Measurements from ENCODE around the gene BAIAP2.
"Not testable (repeated sequence)": the region's sequence is repeated elsewhere in the genome, so short reads cannot be mapped to it uniquely, and the experiment has no call there.

BAIAP2 gene

GRCh38 chr17:81000631-81001357 is 34.2 kb upstream of the BAIAP2 start:
- DNase-seq = no peak

- no peak for DNase-seq
Measured at GRCh38 chr17:81002013-81002384, 33.0 kb upstream of the BAIAP2 start.

GRCh38 chr17:81002409-81003361 is 32.3 kb upstream of the BAIAP2 start:
- no peak for DNase-seq

GRCh38 chr17:81003711-81004475 is 31.1 kb upstream of the BAIAP2 start:
- DNase-seq = no peak

- no peak for DNase-seq
Measured at GRCh38 chr17:81006891-81007290, 28.1 kb upstream of the BAIAP2 start.

GRCh38 chr17:81008140-81008539 is 26.8 kb upstream of the BAIAP2 start:
- DNase-seq = no peak

GRCh38 chr17:81009136-81009535 is 25.8 kb upstream of the BAIAP2 start:
- no peak for DNase-seq

GRCh38 chr17:81010935-81011334 is 24.0 kb upstream of the BAIAP2 start:
- no peak for DNase-seq

GRCh38 chr17:81011951-81012350 is 23.0 kb upstream of the BAIAP2 start:
- no peak for DNase-seq

- no peak for DNase-seq
Measured at GRCh38 chr17:81012574-81013447, 22.1 kb upstream of the BAIAP2 start.

GRCh38 chr17:81013642-81014041 is 21.3 kb upstream of the BAIAP2 start:
- no peak for DNase-seq

GRCh38 chr17:81015136-81015535 is 19.8 kb upstream of the BAIAP2 start:
- DNase-seq = no peak

- no peak for DNase-seq
Measured at GRCh38 chr17:81016575-81016974, 18.4 kb upstream of the BAIAP2 start.

GRCh38 chr17:81017330-81017729 is 17.6 kb upstream of the BAIAP2 start:
- DNase-seq = not testable (repeated sequence)

GRCh38 chr17:81018044-81018802 is 16.7 kb upstream of the BAIAP2 start:
- no peak for DNase-seq

- no peak for DNase-seq
Measured at GRCh38 chr17:81019563-81020442, 15.1 kb upstream of the BAIAP2 start.

GRCh38 chr17:81020443-81020766 is 14.5 kb upstream of the BAIAP2 start:
- no peak for DNase-seq

GRCh38 chr17:81020767-81021497 is 14.0 kb upstream of the BAIAP2 start:
- no peak for DNase-seq

- DNase-seq = no peak
Measured at GRCh38 chr17:81021531-81022343, 13.2 kb upstream of the BAIAP2 start.
